ENCODE data around the gene GCNA. TPM values are rescaled to one million over a fixed set of nuclear protein-coding genes. Genes with fewer than 3 reads are reported as not detected.

The GCNA gene
- total RNA-seq, 2 experiments from 2014 or later: 2.1 to 4.2 TPM

DNA sequence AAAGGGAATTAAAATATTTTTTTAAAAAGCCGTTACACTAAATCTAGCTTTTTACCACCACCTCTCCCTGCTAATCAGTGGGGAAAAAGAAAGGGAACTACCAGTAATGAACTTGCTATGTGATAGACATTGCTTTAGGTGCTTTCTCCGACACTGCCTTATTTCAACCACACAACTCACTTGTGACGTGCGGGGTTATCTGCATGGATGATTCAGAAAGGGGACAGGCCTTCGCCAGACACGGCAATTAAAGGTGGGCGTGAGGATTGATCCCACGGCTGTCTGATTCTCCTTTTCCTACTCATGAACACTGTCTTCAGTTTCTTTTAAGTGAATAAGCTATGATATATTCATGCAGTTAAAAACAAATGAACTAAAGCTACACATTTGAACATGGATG lies 41.0 kb downstream of the GCNA start:
- Histone ChIP-seq H3K9me2 (ENCODE audit: insufficient read depth, low read length) (no peaks in the 10 kb centered on the region), H3K36me3 (ENCODE audit: insufficient read depth, low read length) (no peaks in the 10 kb centered on the region; the same call in 1 of the 2 replicates), H3K79me2 (ENCODE audit: insufficient read depth, low read depth, low read length) (no peaks in the 10 kb centered on the region), H3K27ac (ENCODE audit: low read depth, low read length, poor library complexity, severe bottlenecking) (no peak overlapping the region), H3K9me3 (ENCODE audit: low read length) (peaks cover 6% of the 10 kb centered on the region; the same call in 1 of the 2 replicates), H3K4me3 (ENCODE audit: low read depth, low read length, poor library complexity, severe bottlenecking) (no peak overlapping the region), H4K20me1 (ENCODE audit: insufficient read depth, low read length) (no peaks in the 10 kb centered on the region), H3K4me2 (ENCODE audit: low read length) (peak overlapping the region; percentile 58; the same call in 1 of the 2 replicates), H3K4me1 (ENCODE audit: insufficient read depth, low read length, poor library complexity, severe bottlenecking) (peaks cover 65% of the 10 kb centered on the region), H2AFZ (ENCODE audit: low read length) (no peak overlapping the region)
- intact Hi-C loops (cut with micrococcal nuclease; ENCODE audit: unreplicated experiment): no loop called here
- CTCF ChIA-PET (ENCODE audit: unreplicated experiment): no interaction called here
- POLR2A ChIA-PET: interaction anchor here (0.9 kb wide), 1 partner anchor 253 kb away, joined by 3 read pairs; the partner anchor contains the start of gene TAF1
- TF ChIP-seq CTCF (conservative IDR thresholded peaks at IDR 0.05; ENCODE audit: low read length) (no peak), EZH2phosphoT487 (IDR thresholded peaks at IDR 0.05; ENCODE audit: borderline replicate concordance, low read depth, low read length) (no peak)
- no TSS peak for BruUV-seq (replicated peaks)
- DNase-seq (ENCODE audit: low spot score): no peak

- DNase-seq (ENCODE audit: low spot score): no peak
- CTCF ChIA-PET (ENCODE audit: unreplicated experiment): no interaction called here
- Histone ChIP-seq H3K27ac (ENCODE audit: low read depth, low read length, poor library complexity, severe bottlenecking) (no peak overlapping the region), H3K4me3 (ENCODE audit: low read depth, low read length, poor library complexity, severe bottlenecking) (no peak overlapping the region), H3K9me3 (ENCODE audit: low read length) (peaks cover 6% of the 10 kb centered on the region; the same call in 1 of the 2 replicates), H3K4me2 (ENCODE audit: low read length) (no peak overlapping the region), H3K9me2 (ENCODE audit: insufficient read depth, low read length) (no peaks in the 10 kb centered on the region), H3K79me2 (ENCODE audit: insufficient read depth, low read depth, low read length) (no peaks in the 10 kb centered on the region), H3K4me1 (ENCODE audit: insufficient read depth, low read length, poor library complexity, severe bottlenecking) (peaks cover 72% of the 10 kb centered on the region), H4K20me1 (ENCODE audit: insufficient read depth, low read length) (no peaks in the 10 kb centered on the region), H3K36me3 (ENCODE audit: insufficient read depth, low read length) (no peaks in the 10 kb centered on the region; the same call in 1 of the 2 replicates), H2AFZ (ENCODE audit: low read length) (no peak overlapping the region)
- no TSS peak for BruUV-seq (replicated peaks)
- POLR2A ChIA-PET: no interaction called here
- intact Hi-C loops (cut with micrococcal nuclease; ENCODE audit: unreplicated experiment): no loop called here
- TF ChIP-seq CTCF (conservative IDR thresholded peaks at IDR 0.05; ENCODE audit: low read length) (no peak), EZH2phosphoT487 (IDR thresholded peaks at IDR 0.05; ENCODE audit: borderline replicate concordance, low read depth, low read length) (no peak)
Observed at GRCh38 chrX:71619986-71620385, 41.7 kb downstream of the GCNA start.

DNA sequence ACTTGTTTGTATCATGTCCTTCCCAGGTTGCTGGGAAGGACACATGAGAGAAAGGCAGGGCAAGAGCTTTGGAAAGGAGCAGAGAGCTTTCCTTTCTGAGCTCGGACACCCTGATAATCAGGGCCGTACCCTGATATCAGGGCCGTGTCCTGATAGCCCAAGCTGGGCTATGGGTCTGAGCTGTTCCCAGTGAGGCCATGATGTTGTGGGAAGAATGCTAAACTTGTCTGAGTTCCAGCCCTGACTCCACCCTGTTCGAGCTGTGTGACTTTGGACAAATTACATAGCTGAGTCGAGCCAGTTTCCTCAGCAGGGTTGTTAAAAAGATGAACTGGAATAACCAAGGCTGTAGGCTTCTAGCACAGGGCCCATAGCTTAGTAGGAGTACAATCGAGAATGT lies 43.4 kb downstream of the GCNA start:
- no peak for TF ChIP-seq CTCF (conservative IDR thresholded peaks at IDR 0.05; ENCODE audit: low read length)
- no peak for TF ChIP-seq EZH2phosphoT487 (IDR thresholded peaks at IDR 0.05; ENCODE audit: borderline replicate concordance, low read depth, low read length)
- Histone ChIP-seq H2AFZ (ENCODE audit: low read length) (no peak overlapping the region), H4K20me1 (ENCODE audit: insufficient read depth, low read length) (no peaks in the 10 kb centered on the region), H3K36me3 (ENCODE audit: insufficient read depth, low read length) (no peaks in the 10 kb centered on the region; the same call in 1 of the 2 replicates), H3K4me2 (ENCODE audit: low read length) (no peak overlapping the region), H3K4me1 (ENCODE audit: insufficient read depth, low read length, poor library complexity, severe bottlenecking) (peaks cover 74% of the 10 kb centered on the region), H3K27ac (ENCODE audit: low read depth, low read length, poor library complexity, severe bottlenecking) (peak overlapping the region; percentile 73), H3K9me3 (ENCODE audit: low read length) (peaks cover 6% of the 10 kb centered on the region; the same call in 1 of the 2 replicates), H3K79me2 (ENCODE audit: insufficient read depth, low read depth, low read length) (no peaks in the 10 kb centered on the region), H3K9me2 (ENCODE audit: insufficient read depth, low read length) (no peaks in the 10 kb centered on the region), H3K4me3 (ENCODE audit: low read depth, low read length, poor library complexity, severe bottlenecking) (no peak overlapping the region)
- ChIA-PET CTCF (ENCODE audit: unreplicated experiment) (no interaction called here), POLR2A (no interaction called here)
- intact Hi-C loops (cut with micrococcal nuclease; ENCODE audit: unreplicated experiment): loop anchor here (2.0 kb wide), 1 partner anchor 29 kb away; no protein-coding TSS in a partner anchor
- no TSS peak for BruUV-seq (replicated peaks)
- no peak for DNase-seq (ENCODE audit: low spot score)
